GM23248 (cell line): Measurements from ENCODE around the gene PTH2.

Experiments used
- EZH2 ChIP-seq: fragments of 200-600 bp; sonication (generic); IDR thresholded peaks from 2 replicates; pipeline ENCODE4 v1.6.1; 2018; ENCODE audit warnings: antibody characterized with exemption, mild to moderate bottlenecking; ENCODE audit not compliant: insufficient read depth, poor library complexity, severe bottlenecking
- EZH2phosphoT487 ChIP-seq: fragments of 200-600 bp; sonication (generic); IDR thresholded peaks from 2 replicates; pipeline ENCODE4 v1.6.1; 2018; ENCODE audit warnings: antibody characterized with exemption, moderate library complexity, mild to moderate bottlenecking, low read depth; ENCODE audit not compliant: insufficient read depth

GRCh38 chr19:49450405-49450804, 27.2 kb upstream of the PTH2 start:
- TF ChIP-seq EZH2 (no peak), EZH2phosphoT487 (no peak)
